WTC11 (cell line): ENCODE data around the gene MGAT2. TPM values are rescaled to one million over a fixed set of nuclear protein-coding genes. Genes with fewer than 3 reads are reported as not detected.

ENCODE experiments used
- ATAC-seq: fragments of 200-7000 bp; cut with Tn5 transposase; 2 replicates; pipeline ENCODE4 v1.10.0; 2021; ENCODE audit warnings: mild to moderate bottlenecking, moderate library complexity
- CTCF ChIA-PET: fragments of 300-600 bp; sonication (Branson Sonifier 250); formaldehyde crosslinking; loops from one replicate; lab custom pipeline; 2021; ENCODE audit warnings: antibody characterized with exemption; lab: Charles Lee
- POLR2A ChIA-PET: fragments of 350-600 bp; sonication (Branson Sonifier 250); formaldehyde crosslinking; loops from one replicate; lab custom pipeline; 2021; ENCODE audit warnings: antibody characterized with exemption; lab: Charles Lee
- DNase-seq: peaks from one replicate; pipeline ENCODE4 v3.0.0; 2021; ENCODE audit warnings: low spot score
- H3K27ac Mint-ChIP-seq: 2 replicates; pipeline ENCODE4 v1.8.0; 2021; ENCODE audit warnings: mixed read lengths
- H3K27me3 Mint-ChIP-seq: 2 replicates; pipeline ENCODE4 v1.8.0; 2021; ENCODE audit warnings: low read depth, mild to moderate bottlenecking, moderate library complexity, mixed read lengths
- H3K36me3 Mint-ChIP-seq: 2 replicates; pipeline ENCODE4 v1.8.0; 2021; ENCODE audit warnings: mixed read lengths
- H3K4me1 Mint-ChIP-seq: 2 replicates; pipeline ENCODE4 v1.8.0; 2022; ENCODE audit warnings: mixed read lengths
- H3K4me3 Mint-ChIP-seq: 2 replicates; pipeline ENCODE4 v1.8.0; 2021; ENCODE audit warnings: mild to moderate bottlenecking, moderate library complexity, mixed read lengths
- H3K9me3 Mint-ChIP-seq: 2 replicates; pipeline ENCODE4 v1.8.0; 2021; ENCODE audit warnings: mixed read lengths
- CREB1 ChIP-seq: sonication (generic); formaldehyde crosslinking; IDR thresholded peaks from 2 replicates; pipeline ENCODE4 v1.8.0; 2023; ENCODE audit warnings: mild to moderate bottlenecking, missing genetic modification reagents
- CTCF ChIP-seq: fragments of 200-600 bp; IDR thresholded peaks from 2 replicates; pipeline ENCODE4 v1.8.0; 2022; ENCODE audit warnings: antibody characterized with exemption
- ELF4 ChIP-seq: sonication (generic); formaldehyde crosslinking; IDR thresholded peaks from 2 replicates; pipeline ENCODE4 v1.8.1; 2022; ENCODE audit warnings: low read depth, mild to moderate bottlenecking, moderate library complexity, missing genetic modification reagents
- GTF2I ChIP-seq: fragments of 250-450 bp; sonication (Bioruptor Pico); conservative IDR thresholded peaks from 2 replicates; pipeline ENCODE4 v1.4.0; 2021; ENCODE audit warnings: mild to moderate bottlenecking
- JAZF1 ChIP-seq: fragments of 250-450 bp; sonication (Bioruptor Pico); IDR thresholded peaks from 2 replicates; pipeline ENCODE4 v1.9.0; 2021; ENCODE audit warnings: moderate library complexity, mild to moderate bottlenecking, inconsistent platforms
- JUN ChIP-seq: sonication (generic); formaldehyde crosslinking; IDR thresholded peaks from 2 replicates; pipeline ENCODE4 v1.8.0; 2023; ENCODE audit warnings: mild to moderate bottlenecking, missing genetic modification reagents
- SMAD3 ChIP-seq: sonication (generic); formaldehyde crosslinking; IDR thresholded peaks from 2 replicates; pipeline ENCODE4 v1.8.0; 2022; ENCODE audit warnings: missing genetic modification reagents, mild to moderate bottlenecking, borderline replicate concordance
- TEAD4 ChIP-seq: sonication (generic); formaldehyde crosslinking; IDR thresholded peaks from 2 replicates; pipeline ENCODE4 v1.8.0; 2022; ENCODE audit warnings: mild to moderate bottlenecking, missing genetic modification reagents
- TP53 ChIP-seq: sonication (generic); formaldehyde crosslinking; IDR thresholded peaks from 2 replicates; pipeline ENCODE4 v1.8.1; 2023; ENCODE audit warnings: mild to moderate bottlenecking, missing genetic modification reagents
- ZBTB21 ChIP-seq: sonication (generic); formaldehyde crosslinking; IDR thresholded peaks from 2 replicates; pipeline ENCODE4 v1.8.1; 2023; ENCODE audit warnings: mild to moderate bottlenecking, missing genetic modification reagents, borderline replicate concordance
- ZNF317 ChIP-seq: sonication (generic); formaldehyde crosslinking; IDR thresholded peaks from 2 replicates; pipeline ENCODE4 v1.8.1; 2023; ENCODE audit warnings: low read depth, mild to moderate bottlenecking, moderate library complexity, missing genetic modification reagents, borderline replicate concordance
- ZNF425 ChIP-seq: fragments of 250-450 bp; sonication (Bioruptor Pico); conservative IDR thresholded peaks from 2 replicates; pipeline ENCODE4 v1.9.0; 2021; ENCODE audit warnings: mild to moderate bottlenecking
- ZNF512 ChIP-seq: sonication (generic); formaldehyde crosslinking; IDR thresholded peaks from 2 replicates; pipeline ENCODE4 v1.8.1; 2022; ENCODE audit warnings: missing genetic modification reagents, borderline replicate concordance
- ZNF532 ChIP-seq: fragments of 250-450 bp; sonication (Bioruptor Pico); IDR thresholded peaks from 2 replicates; pipeline ENCODE4 v1.9.0; 2021; ENCODE audit warnings: mild to moderate bottlenecking, borderline replicate concordance
- total RNA-seq: library from RNA; stranded (reverse); gene quantifications from 3 replicates; pipeline ENCODE4 v1.2.3, GENCODE V29; 2021
- TF ChIP-seq, protein P1 (sequence below): sonication (generic); formaldehyde crosslinking; IDR thresholded peaks from 2 replicates; pipeline ENCODE4 v1.8.1; 2022; ENCODE audit warnings: mild to moderate bottlenecking, moderate library complexity, missing genetic modification reagents
- TF ChIP-seq, protein P2 (sequence below): fragments of 250-450 bp; sonication (Bioruptor Pico); IDR thresholded peaks from 2 replicates; pipeline ENCODE4 v1.9.0; 2021; ENCODE audit warnings: mild to moderate bottlenecking
- TF ChIP-seq, protein P3 (sequence below): sonication (generic); formaldehyde crosslinking; IDR thresholded peaks from 2 replicates; pipeline ENCODE4 v1.8.1; 2023; ENCODE audit warnings: mild to moderate bottlenecking, missing genetic modification reagents, borderline replicate concordance

MGAT2 gene
- total RNA-seq, 1 experiment from 2014 or later: 25.2 TPM

DNA sequence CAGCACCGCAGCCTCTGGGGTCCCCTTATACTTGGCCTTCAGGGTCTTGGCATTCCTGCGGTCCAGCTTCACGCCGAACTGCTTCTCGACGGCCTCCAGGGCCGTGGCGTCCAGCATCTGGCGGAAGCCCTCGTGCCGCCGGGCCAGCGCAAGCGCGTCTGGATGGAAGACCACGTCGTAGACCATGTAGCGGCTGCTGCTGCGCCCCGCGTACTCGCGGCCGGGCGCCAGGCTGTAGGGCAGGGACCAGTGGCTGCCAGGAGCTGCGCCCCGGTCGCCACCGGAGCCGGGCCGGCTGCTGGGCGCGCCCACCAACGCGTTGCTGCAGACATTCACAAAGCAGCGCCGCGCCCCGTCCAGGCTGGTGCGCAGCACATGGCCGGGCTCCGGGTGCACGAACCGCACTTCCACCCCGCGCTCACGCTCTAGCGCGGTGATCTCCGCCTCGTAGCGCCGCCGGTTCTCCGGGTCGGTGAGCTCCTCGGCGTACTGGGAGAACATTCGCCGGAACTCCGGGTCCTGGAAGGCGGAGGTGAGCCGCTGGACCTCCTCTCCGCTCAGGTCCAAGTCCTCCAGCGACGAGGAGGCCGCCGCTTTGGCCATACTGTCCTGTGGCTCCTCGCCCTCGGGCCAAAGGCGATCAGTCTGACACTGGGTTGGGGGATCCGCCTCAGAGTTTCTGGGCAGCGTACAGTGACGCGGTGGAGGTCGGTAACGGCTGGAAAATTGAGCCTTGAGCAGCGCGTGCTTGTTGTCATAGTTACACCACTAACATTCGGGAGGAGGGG, 14.1 kb downstream of the MGAT2 start, which contains the start of gene DNAAF2:
DNAAF2 (minus strand) TSS at position 698 of the 788 bp plus-strand sequence; CDS start at position 603, 95 bp downstream.
- peak within 1 kb of the TSS; percentile 99 for H3K27ac Mint-ChIP-seq
- POLR2A ChIA-PET: interaction anchor here (1.0 to 3.5 kb wide), 9 partner anchors 11 to 133 kb away, joined by 3 to 39 read pairs (median 5); partner anchors contain the start of genes KLHDC1, KLHDC2, LRR1 and MGAT2
- TF ChIP-seq, protein P1, sequence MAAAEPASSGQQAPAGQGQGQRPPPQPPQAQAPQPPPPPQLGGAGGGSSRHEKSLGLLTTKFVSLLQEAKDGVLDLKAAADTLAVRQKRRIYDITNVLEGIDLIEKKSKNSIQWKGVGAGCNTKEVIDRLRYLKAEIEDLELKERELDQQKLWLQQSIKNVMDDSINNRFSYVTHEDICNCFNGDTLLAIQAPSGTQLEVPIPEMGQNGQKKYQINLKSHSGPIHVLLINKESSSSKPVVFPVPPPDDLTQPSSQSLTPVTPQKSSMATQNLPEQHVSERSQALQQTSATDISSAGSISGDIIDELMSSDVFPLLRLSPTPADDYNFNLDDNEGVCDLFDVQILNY (CRISPR knock-in tag): 0 out of 2 replicates have a peak, but pooled peaks have one; percentile 25
- TF ChIP-seq CREB1 (no peak), GTF2I (CRISPR knock-in tag) (no peak), JAZF1 (no peak), ELF4 (CRISPR knock-in tag) (no peak), JUN (CRISPR knock-in tag) (peak; percentile 36; the same call in 1 of the 2 replicates), ZNF532 (no peak), TP53 (CRISPR knock-in tag) (no peak), SMAD3 (no peak; the same call in 1 of the 2 replicates), CTCF (no peak), ZNF425 (CRISPR knock-in tag) (no peak), ZBTB21 (CRISPR knock-in tag) (no peak), ZNF512 (no peak), ZNF317 (CRISPR knock-in tag) (no peak), TEAD4 (CRISPR knock-in tag) (no peak; the same call in 1 of the 2 replicates)
- TF ChIP-seq, protein P2, sequence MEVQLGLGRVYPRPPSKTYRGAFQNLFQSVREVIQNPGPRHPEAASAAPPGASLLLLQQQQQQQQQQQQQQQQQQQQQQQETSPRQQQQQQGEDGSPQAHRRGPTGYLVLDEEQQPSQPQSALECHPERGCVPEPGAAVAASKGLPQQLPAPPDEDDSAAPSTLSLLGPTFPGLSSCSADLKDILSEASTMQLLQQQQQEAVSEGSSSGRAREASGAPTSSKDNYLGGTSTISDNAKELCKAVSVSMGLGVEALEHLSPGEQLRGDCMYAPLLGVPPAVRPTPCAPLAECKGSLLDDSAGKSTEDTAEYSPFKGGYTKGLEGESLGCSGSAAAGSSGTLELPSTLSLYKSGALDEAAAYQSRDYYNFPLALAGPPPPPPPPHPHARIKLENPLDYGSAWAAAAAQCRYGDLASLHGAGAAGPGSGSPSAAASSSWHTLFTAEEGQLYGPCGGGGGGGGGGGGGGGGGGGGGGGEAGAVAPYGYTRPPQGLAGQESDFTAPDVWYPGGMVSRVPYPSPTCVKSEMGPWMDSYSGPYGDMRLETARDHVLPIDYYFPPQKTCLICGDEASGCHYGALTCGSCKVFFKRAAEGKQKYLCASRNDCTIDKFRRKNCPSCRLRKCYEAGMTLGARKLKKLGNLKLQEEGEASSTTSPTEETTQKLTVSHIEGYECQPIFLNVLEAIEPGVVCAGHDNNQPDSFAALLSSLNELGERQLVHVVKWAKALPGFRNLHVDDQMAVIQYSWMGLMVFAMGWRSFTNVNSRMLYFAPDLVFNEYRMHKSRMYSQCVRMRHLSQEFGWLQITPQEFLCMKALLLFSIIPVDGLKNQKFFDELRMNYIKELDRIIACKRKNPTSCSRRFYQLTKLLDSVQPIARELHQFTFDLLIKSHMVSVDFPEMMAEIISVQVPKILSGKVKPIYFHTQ (CRISPR knock-in tag): no peak
- TF ChIP-seq, protein P3, sequence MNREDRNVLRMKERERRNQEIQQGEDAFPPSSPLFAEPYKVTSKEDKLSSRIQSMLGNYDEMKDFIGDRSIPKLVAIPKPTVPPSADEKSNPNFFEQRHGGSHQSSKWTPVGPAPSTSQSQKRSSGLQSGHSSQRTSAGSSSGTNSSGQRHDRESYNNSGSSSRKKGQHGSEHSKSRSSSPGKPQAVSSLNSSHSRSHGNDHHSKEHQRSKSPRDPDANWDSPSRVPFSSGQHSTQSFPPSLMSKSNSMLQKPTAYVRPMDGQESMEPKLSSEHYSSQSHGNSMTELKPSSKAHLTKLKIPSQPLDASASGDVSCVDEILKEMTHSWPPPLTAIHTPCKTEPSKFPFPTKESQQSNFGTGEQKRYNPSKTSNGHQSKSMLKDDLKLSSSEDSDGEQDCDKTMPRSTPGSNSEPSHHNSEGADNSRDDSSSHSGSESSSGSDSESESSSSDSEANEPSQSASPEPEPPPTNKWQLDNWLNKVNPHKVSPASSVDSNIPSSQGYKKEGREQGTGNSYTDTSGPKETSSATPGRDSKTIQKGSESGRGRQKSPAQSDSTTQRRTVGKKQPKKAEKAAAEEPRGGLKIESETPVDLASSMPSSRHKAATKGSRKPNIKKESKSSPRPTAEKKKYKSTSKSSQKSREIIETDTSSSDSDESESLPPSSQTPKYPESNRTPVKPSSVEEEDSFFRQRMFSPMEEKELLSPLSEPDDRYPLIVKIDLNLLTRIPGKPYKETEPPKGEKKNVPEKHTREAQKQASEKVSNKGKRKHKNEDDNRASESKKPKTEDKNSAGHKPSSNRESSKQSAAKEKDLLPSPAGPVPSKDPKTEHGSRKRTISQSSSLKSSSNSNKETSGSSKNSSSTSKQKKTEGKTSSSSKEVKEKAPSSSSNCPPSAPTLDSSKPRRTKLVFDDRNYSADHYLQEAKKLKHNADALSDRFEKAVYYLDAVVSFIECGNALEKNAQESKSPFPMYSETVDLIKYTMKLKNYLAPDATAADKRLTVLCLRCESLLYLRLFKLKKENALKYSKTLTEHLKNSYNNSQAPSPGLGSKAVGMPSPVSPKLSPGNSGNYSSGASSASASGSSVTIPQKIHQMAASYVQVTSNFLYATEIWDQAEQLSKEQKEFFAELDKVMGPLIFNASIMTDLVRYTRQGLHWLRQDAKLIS (CRISPR knock-in tag): no peak

More for the DNA sequence above, 14.1 kb downstream of the MGAT2 start, which contains the start of gene DNAAF2:
- Mint-ChIP-seq H3K4me1 (peaks cover 25% of the 10 kb centered on the region), H3K9me3 (no peaks in the 10 kb centered on the region), H3K4me3 (peak within 1 kb of the TSS; percentile 99), H3K36me3 (peaks cover 33% of the 10 kb centered on the region), H3K27me3 (no peaks in the 10 kb centered on the region)
- DNase-seq (peak; percentile 57), ATAC-seq (peak; percentile 11)
- CTCF ChIA-PET: interaction anchor here (0.8 to 2.9 kb wide), 15 partner anchors 11 to 258 kb away, joined by 3 to 31 read pairs (median 6); partner anchors contain the start of genes ARF6, KLHDC1, KLHDC2 and LRR1
